GM12801 (cell line): ENCODE measurements around the gene MYO1D.

Experiments used
- CTCF ChIP-seq: IDR thresholded peaks from one replicate; pipeline ENCODE4 v1.5.1; 2011; ENCODE audit warnings: control low read depth; ENCODE audit not compliant: insufficient read length; ENCODE audit errors: extremely low read depth

MYO1D gene

GRCh38 chr17:32631341-32632096 is 245.4 kb downstream of the MYO1D start:
- TF ChIP-seq CTCF, result no peak

DNA sequence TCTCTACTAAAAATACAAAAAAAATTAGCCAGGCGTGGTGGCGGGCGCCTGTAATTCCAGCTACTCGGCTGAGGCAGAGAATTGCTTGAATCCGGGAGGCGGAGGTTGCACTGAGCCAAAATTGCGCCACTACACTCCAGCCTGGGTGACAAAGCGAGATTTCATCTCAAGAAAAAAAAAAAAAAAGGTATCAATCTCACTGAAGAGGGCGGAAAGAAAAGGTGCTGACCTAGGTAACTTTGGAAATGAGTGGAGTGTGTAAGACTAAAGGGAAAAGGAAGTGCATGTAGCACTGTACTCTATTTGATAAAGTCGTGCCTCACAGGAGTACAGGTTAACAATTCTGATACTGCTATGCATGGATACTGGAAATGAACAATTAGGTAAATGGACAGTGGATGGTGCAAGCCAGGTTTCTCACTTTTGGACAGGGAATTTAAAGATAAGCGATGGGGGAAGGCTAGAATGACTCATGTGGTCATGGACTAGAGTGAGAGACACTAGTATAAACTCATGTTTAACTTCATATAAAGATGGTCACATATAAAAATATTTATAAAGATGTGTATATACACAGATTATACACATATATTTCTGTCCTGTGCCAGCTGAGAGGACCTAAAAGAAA is 247.2 kb downstream of the MYO1D start:
- TF ChIP-seq CTCF, result no peak

- no peak for TF ChIP-seq CTCF
These were observed 248.5 kb downstream of the MYO1D start for GRCh38 chr17:32628271-32629044.

GRCh38 chr17:32627239-32627996 is 249.5 kb downstream of the MYO1D start:
- TF ChIP-seq CTCF, result no peak

- no peak for TF ChIP-seq CTCF
These were observed 250.5 kb downstream of the MYO1D start for GRCh38 chr17:32626379-32626791.

DNA sequence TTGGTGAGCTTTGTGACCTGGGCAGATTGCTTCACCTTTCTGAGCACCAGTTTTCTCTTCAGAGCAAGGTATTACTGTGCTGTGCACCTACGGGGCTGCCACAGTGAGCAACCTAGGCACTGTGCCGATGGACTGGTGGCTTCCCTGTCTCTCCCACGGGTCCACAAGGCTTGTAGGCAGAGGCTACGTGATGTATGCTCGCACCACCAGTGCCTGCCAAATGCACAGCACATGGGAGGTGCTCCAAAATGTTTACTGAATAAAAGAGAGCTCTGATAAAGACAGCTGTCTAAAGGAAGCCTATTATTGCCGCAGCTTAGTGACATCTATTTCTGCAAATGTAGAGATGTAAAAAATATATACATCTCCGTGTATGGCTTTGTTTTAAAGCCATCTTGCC is 251.0 kb downstream of the MYO1D start:
- no peak for TF ChIP-seq CTCF

DNA sequence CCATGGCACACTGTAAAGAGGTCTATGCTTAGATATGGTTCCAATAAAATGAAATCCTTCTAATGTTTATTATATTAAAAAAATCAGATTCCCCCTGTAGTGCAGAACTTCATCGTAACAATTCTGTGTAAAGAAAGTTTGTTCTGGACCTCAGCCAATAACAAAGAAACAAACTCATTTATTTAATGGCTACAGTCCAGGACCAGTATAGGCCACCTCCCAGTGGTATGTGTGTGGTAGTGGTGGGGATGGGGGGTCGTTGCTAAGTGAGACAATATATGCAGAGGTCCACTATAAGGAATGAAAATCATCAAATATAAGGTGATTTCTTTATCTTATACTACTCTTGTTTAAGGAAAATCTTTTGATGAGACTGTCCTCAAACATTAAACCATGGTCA is 253.7 kb downstream of the MYO1D start:
- TF ChIP-seq CTCF, result no peak
